Smooth muscle cell of the coronary artery (primary cell): ENCODE measurements around the gene ATAD3B. TPM values are rescaled to one million over a fixed set of nuclear protein-coding genes. Genes with fewer than 3 reads are reported as not detected.

Experiments used
- total RNA-seq: library from RNA; depleted of rRNA; stranded (reverse); fragments of >200 nt; gene quantifications from 2 replicates; pipeline ENCODE4 v1.2.3, GENCODE V29; 2014; ENCODE audit warnings: low replicate concordance

The ATAD3B gene
- total RNA-seq: 15.9 and 18.1 TPM in 2 replicates

GRCh38 chr1:1471389-1472052, at the start of gene ATAD3B:
ATAD3B (plus strand) TSS chr1:1471765; CDS start chr1:1471885, 120 bp downstream.

GRCh38 chr1:1435106-1435903, 36.3 kb upstream of the ATAD3B start, which contains the start of gene VWA1:
VWA1 (plus strand) TSS chr1:1435690; CDS start chr1:1435749, 59 bp downstream.

GRCh38 chr1:1449099-1449739, 22.3 kb upstream of the ATAD3B start, which contains the start of gene ATAD3C:
ATAD3C (plus strand) TSS chr1:1449689; CDS start chr1:1450684, 995 bp downstream.

GRCh38 chr1:1511533-1512285, 40.1 kb downstream of the ATAD3B start, which contains the start of gene ATAD3A:
ATAD3A (plus strand) TSS chr1:1512162; CDS start chr1:1512269, 107 bp downstream.

GRCh38 chr1:1540090-1540817, 68.7 kb downstream of the ATAD3B start, which contains the start of gene TMEM240:
TMEM240 (minus strand) TSS chr1:1540624; CDS start chr1:1540346, 278 bp downstream.

Other genes with a start within 250 kb of the ATAD3B start
- gene SDF4, start 239.8 kb upstream of the ATAD3B start, total RNA-seq: 100 and 148 TPM in 2 replicates
- 9.9 and 24.7 TPM in 2 replicates for gene B3GALT6, start 239.5 kb upstream of the ATAD3B start, total RNA-seq
- 0.35 and 0.53 TPM in 2 replicates for gene C1QTNF12, start 225.0 kb upstream of the ATAD3B start, total RNA-seq
- 9.9 and 30.1 TPM in 2 replicates for gene UBE2J2, start 197.9 kb upstream of the ATAD3B start, total RNA-seq
- 0.38 and 0.47 TPM in 2 replicates for gene SCNN1D, start 191.3 kb upstream of the ATAD3B start, total RNA-seq
- 22.7 and 64.0 TPM in 2 replicates for gene ACAP3, start 163.8 kb upstream of the ATAD3B start, total RNA-seq
- gene PUSL1, start 163.2 kb upstream of the ATAD3B start, total RNA-seq: 4.7 and 14.8 TPM in 2 replicates
- 52.0 and 105 TPM in 2 replicates for gene INTS11, start 147.1 kb upstream of the ATAD3B start, total RNA-seq
- gene CPTP, start 147.0 kb upstream of the ATAD3B start, total RNA-seq: 4.3 and 8.5 TPM in 2 replicates
- 0.15 and 0.35 TPM in 2 replicates for gene TAS1R3, start 140.5 kb upstream of the ATAD3B start, total RNA-seq
- gene DVL1, start 122.3 kb upstream of the ATAD3B start, total RNA-seq: 72.2 and 104 TPM in 2 replicates
- gene MXRA8, start 113.2 kb upstream of the ATAD3B start, total RNA-seq: 200 and 222 TPM in 2 replicates
- gene AURKAIP1, start 96.6 kb upstream of the ATAD3B start, total RNA-seq: 51.0 and 109 TPM in 2 replicates
- gene CCNL2, start 72.4 kb upstream of the ATAD3B start, total RNA-seq: 92.2 and 99.7 TPM in 2 replicates
- gene MRPL20, start 64.5 kb upstream of the ATAD3B start, total RNA-seq: 59.4 and 118 TPM in 2 replicates
- 0.23 TPM in 2 replicates for gene ANKRD65, start 50.5 kb upstream of the ATAD3B start, total RNA-seq
- 1.5 and 1.6 TPM in 2 replicates for gene VWA1, start 36.1 kb upstream of the ATAD3B start, total RNA-seq
- gene ATAD3C, start 22.1 kb upstream of the ATAD3B start, total RNA-seq: under 0.01 and 0.15 TPM in 2 replicates
- gene ATAD3A, start 40.4 kb downstream of the ATAD3B start, total RNA-seq: 20.5 and 40.8 TPM in 2 replicates
- gene TMEM240, start 68.9 kb downstream of the ATAD3B start, total RNA-seq: 1.6 and 5.6 TPM in 2 replicates
- 24.2 and 47.0 TPM in 2 replicates for gene SSU72, start 103.1 kb downstream of the ATAD3B start, total RNA-seq
- gene FNDC10, start 128.4 kb downstream of the ATAD3B start, total RNA-seq: 0.45 and 0.82 TPM in 2 replicates
- 60.0 and 184 TPM in 2 replicates for gene MIB2, start 143.7 kb downstream of the ATAD3B start, total RNA-seq
- gene MMP23B, start 160.4 kb downstream of the ATAD3B start, total RNA-seq: 2.1 and 4.7 TPM in 2 replicates
- 8.8 and 9.0 TPM in 2 replicates for gene CDK11B, start 187.2 kb downstream of the ATAD3B start, total RNA-seq
- gene SLC35E2B, start 221.0 kb downstream of the ATAD3B start, total RNA-seq: 19.3 and 24.9 TPM in 2 replicates